GM21576 (cell line): ENCODE measurements around the gene KHNYN.
"Not testable (repeated sequence)": the region's sequence is repeated elsewhere in the genome, so short reads cannot be mapped to it uniquely, and the experiment has no call there.

Experiments
- ATAC-seq: cut with Tn5 transposase; IDR thresholded peaks from one replicate; pipeline ENCODE4 v1.9.1; 2021; ENCODE audit warnings: mild to moderate bottlenecking, moderate library complexity; ENCODE audit not compliant: unreplicated experiment

Gene KHNYN

DNA sequence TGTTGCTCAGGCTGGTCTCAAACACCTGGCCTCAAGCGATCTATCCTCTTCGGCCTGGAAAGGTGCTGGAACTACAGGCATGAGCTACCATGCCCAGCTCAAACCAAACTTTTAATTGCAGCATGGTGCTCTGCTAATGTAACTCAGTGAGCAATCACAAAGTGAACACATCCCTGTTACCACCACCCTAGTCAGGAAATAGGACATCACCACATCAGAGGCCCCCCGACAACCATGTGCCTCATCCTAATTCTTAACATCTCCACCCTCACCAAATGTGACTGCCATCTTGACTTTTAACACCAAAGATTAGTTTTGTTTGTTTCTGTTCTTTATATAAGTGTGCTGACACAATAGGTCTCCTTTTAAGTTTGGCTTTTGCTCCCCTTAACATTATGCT lies 35.6 kb downstream of the KHNYN start:
- no peak for ATAC-seq

DNA sequence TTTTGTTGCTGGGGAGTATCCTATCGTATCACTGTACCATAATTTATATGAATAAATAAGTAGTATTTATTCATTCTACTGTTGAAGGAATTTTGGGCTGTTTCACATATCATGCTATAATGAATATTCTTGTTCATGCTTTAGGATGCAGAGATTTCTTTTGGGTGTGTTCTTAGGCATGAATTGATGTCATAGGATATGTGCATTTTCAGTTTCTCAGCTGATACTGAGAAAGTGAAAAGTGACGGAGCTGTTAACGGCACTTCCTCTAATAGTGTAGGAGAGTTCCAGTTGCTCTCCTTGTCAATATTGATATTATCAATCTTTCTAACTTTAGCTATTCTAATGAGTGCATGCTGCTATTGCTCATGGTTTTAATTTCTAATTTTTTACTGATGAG lies 36.1 kb downstream of the KHNYN start:
- no peak for ATAC-seq

DNA sequence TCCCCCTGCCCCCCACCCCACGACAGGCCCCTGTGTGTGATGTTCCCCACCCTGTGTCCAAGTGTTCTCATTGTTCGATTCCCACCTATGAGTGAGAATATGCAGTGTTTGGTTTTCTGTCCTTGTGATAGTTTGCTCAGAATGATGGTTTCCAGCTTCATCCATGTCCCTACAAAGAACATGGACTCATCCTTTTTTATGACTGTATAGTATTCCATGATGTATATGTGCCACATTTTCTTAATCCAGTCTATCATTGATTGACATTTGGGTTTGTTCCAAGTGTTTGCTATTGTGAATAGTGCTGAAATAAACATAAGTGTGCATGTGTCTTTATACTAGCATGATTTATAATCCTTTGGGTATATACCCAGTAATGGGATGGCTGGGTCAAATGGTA lies 40.7 kb downstream of the KHNYN start:
- ATAC-seq, result not testable (repeated sequence)

DNA sequence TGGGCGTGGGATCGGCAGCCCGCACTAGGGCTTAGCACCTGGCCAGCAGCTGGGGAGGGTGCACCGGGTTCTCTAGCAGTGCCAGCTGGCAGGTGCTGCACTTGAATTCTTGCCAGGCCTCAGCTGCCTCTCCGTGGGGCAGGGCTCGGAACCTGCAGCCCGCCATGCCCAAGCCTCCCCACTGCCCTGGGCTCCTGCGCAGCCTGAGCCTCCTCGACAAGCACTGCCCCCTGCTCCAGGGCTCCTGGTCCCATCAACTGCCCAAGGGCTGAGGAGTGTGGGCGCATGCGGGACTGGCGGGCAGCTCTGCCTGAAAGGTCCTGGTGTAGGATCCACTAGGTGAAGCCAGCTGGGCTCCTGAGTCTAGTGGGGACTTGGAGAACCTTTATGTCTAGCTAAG lies 43.5 kb downstream of the KHNYN start:
- no peak for ATAC-seq

DNA sequence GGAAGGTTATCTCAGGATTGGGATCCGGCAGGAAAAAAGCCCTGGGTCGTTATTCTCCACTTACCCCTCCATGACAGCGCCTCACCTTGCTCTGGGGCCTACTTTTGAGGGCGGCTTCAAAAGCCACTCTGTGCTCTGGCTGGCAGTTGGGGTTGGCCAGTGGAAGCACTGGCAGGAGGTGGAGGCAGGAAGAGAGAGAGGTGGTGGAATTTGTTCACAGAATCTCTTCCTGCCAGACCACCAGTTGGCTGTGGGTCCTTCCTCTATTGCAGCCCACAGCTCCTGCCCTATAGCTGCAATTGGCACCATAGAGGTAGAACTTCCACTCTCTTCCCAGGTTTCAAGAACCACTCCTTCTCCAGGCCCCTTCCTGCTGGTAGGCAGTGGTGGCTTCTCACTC lies 45.5 kb downstream of the KHNYN start:
- no peak for ATAC-seq

DNA sequence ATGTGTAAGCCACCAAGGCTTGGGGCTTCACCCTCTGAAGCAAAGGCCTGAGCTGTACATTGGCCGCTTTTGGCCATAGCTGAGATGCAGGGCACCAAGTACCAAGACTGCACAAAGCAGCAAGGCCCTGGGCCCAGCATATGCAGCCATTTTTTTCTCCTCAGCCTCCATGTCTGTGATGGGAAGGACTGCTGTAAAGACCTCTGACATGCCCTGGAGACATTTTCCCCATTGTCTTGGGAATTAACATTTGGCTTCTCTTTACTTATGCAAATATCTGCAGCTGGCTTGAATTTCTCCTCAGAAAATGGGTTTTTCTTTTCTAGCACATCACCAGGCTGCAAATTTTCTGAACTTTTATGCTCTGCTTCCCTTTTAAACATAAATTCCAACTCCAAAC lies 50.2 kb downstream of the KHNYN start:
- ATAC-seq, result not testable (repeated sequence)

DNA sequence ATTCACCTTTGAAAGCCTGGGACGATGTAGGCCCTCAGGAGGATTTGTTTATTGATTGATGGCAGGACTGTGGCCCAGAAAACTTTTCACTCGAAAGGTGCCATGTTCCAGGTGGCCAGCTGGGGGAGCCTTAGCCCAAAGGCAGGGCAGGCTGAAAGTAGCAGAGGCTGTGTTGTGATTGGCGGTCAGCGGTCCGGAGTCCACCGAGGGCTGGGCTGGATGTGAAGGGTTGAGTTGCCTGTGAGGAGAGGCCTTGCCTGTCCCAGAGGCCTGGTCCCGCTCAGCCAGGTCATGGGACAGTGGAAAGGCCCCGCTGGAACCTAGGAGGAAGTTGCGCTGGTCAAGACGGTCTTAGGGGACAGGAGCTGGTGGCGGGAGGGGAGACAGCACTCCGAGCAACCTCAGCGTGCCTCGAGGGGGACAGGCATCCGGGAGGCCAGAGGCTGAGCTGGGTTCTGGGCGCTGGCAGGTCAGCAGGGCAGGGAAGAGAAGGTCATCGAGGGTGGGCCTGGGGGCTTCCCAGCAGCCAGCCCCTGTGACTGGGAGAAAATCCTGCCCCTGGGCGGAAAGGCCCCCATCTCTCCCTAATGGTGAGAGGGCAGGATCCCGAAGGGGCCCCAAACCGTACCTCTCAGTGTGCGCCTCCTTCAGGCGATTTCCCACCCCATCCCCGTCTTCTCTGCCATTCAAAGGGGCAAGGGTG lies 52.0 kb downstream of the KHNYN start:
- peak; percentile 76 for ATAC-seq

DNA sequence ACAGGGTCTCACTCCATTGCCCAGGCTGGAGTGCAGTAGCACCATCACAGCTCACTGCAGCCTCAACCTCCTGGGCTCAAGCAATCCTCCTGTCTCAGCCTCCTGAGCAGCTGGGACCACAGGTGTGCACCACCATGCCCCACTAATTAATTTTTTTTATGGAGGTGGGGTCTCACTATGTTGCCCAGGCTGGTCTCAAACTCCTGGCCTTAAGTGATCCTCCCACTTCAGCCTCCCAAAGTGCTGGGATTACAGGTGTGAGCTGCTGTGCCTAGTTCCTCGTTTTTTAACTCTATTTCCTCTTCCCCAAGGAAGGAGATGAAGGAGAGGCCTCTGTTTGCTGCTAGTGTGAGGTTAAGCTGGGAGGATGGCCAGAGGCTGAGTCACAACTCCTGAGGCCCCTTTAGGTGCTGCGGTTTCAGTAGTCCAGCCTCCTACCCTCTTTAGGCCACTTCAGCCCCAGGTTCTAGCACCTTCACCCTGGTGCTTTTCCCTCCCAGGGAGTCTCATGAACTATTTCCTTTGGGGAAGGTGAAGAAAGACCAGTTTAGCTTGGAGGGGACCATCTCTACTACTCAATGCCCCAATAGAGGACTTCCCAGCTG lies 53.0 kb downstream of the KHNYN start:
- not testable (repeated sequence) for ATAC-seq

DNA sequence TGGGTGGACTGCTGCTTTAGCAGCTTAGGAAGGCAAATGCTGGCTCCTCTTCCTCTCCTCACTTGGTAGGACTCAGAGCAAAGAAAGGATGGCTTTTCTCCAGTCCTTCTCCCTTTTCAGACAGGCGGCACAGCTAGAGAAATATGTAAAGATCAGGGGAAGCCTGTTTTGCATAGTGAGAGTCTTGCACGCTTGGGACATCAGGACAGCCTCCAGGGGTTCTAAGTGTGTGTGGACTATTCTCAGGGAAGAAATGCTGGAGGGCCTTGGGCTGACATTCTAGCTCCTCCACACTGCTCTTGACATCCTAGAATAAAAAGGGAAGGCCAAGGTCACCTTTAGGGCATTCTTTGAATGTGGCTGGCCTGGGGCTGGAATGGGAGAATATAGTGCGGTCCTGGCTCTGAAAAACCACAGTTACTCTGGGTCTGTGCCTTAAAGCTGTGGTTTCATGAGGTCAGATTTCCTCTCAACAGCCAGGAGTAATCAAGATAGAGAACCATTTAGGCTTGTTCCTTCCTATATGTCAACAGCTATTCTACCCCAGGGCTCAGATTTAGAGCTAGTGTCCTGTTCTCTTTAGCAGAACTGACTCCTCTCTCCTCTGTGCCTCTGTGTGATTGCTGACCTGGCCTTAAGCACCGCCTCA lies 54.0 kb downstream of the KHNYN start:
- no peak for ATAC-seq
